Neutrophil (primary cell): ENCODE data around the gene TSPYL4.

ENCODE experiments used
- H3K27ac ChIP-seq: fragments of 200-600 bp; sonication (generic); 2 replicates; pipeline ENCODE4 v1.5.1; 2016; ENCODE audit warnings: mild to moderate bottlenecking, moderate library complexity
- H3K27me3 ChIP-seq: fragments of 200-600 bp; sonication (generic); 2 replicates; pipeline ENCODE4 v1.6.0; 2016; ENCODE audit warnings: mild to moderate bottlenecking
- H3K36me3 ChIP-seq: fragments of 200-600 bp; sonication (generic); 2 replicates; pipeline ENCODE4 v1.5.1; 2017
- H3K4me1 ChIP-seq, 2 experiments: fragments of 200-600 bp in 1 of 2; sonication (generic) in 1 of 2; 1 replicate in 1 of 2; 2 replicates in 1 of 2; pipeline versions ENCODE4 v1.5.1 to v1.6.1; 2013 to 2016; ENCODE audit warnings: low read depth in 1 of 2, low read length in 1 of 2, mild to moderate bottlenecking in 1 of 2, moderate library complexity in 1 of 2; ENCODE audit not compliant: control insufficient read depth in 1 of 2, insufficient read depth in 1 of 2
- H3K4me3 ChIP-seq, 2 experiments: fragments of 200-600 bp in 1 of 2; sonication (generic) in 1 of 2; 1 replicate in 1 of 2; 2 replicates in 1 of 2; pipeline ENCODE4 v1.5.1; 2013 to 2016; ENCODE audit warnings: low read depth in 1 of 2, low read length in 1 of 2, mild to moderate bottlenecking in 1 of 2, moderate library complexity in 1 of 2
- H3K9me3 ChIP-seq: fragments of 200-600 bp; sonication (generic); 2 replicates; pipeline ENCODE4 v1.5.1; 2016
- CTCF ChIP-seq: fragments of 200-600 bp; sonication (generic); IDR thresholded peaks from 2 replicates; pipeline ENCODE4 v1.5.1; 2016; ENCODE audit warnings: antibody characterized with exemption

The TSPYL4 gene

DNA sequence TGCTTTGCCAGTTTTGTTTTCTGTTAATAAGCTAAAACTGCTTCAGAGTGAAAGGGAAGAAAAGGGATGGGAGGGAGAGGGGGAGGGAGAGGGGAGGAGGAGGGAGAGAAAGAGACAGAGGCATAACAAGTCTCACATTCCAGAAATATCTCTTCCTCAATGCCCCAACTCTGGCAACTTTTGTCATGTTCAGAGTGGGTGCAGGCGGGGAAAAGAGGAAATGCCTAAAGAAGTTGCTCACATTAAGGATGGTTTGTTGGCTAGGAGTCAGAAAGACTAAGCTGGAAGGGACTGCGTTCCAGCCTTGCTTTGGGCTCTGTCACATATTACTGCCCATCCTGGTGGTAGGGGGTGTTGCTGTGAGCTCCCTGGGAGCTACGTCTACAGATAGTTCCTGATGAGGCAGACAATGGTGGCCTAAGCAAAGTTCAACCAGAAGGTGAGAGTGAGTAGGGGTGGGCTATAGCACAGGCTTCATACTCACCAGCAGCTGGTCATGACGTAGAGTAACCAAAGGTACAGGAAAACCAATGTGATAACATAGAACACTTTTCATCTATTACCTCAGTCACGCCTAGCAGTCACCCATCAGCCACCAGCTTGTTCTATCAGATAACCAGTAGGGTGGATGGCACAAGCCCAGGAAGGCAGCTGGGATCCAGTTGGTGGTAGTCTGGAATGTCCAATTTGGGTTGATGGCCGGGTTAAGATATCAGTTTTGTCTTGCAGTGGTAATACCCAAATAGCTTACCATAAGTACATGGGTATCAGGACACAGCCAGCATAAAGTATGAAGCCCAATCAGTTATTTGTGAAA, 2.1 kb downstream of the TSPYL4 start:
- no peak for TF ChIP-seq CTCF
- Histone ChIP-seq H3K4me1 (peaks cover 27 to 45% of the 10 kb centered on the region in 2 experiments), H3K27ac (no peak overlapping the region), H3K9me3 (no peaks in the 10 kb centered on the region), H3K36me3 (no peaks in the 10 kb centered on the region), H3K4me3 (no peak overlapping the region), H3K27me3 (no peaks in the 10 kb centered on the region)

DNA sequence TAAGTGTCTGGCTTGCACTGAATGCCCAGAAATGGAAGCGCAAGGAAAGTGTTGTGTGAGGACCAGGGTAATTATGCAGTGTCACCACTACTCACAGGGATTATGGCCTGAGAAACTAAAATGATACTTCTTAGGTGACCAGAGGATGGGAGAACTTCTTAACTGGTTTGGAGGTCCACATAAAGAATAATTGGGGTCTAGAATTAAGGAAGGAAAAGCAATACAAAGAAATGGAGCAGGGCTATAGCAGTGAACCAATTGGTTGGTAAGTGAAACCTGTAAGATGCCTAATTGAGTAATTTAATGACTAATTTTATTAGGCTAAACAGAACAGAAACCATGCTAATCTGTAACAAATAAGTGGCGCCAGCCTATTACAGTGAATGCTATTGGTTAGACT, 5.3 kb downstream of the TSPYL4 start:
- H3K27me3 ChIP-seq = no peaks in the 10 kb centered on the region
- no peaks in the 10 kb centered on the region for H3K9me3 ChIP-seq
- H3K4me3 ChIP-seq = no peak overlapping the region
- H3K4me1 ChIP-seq = peaks cover 22 to 46% of the 10 kb centered on the region in 2 experiments
- peak overlapping the region; percentile 71 for H3K27ac ChIP-seq
- peaks cover 4% of the 10 kb centered on the region for H3K36me3 ChIP-seq
- TF ChIP-seq CTCF = no peak

DNA sequence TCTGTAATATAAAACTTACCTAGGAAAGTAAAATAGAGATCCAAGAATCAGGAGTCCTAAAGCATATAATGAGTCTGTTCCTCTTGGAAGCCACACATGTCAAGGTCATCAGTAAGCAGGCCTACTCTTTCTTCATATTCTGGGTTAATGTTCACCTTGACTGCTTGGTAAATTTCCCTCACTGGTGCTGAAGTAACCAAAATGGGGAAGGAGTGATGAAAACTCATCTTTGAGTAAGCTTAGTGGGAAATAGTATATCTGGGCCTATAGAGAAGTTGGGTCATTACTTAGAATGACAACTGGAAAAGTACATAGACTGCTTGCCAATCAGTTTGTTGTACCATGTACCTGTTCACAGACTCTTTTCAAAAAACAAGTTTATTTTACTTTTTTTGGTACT, 6.6 kb downstream of the TSPYL4 start:
- peak overlapping the region; percentile 71 for H3K27ac ChIP-seq
- peaks cover 16 to 40% of the 10 kb centered on the region in 2 experiments for H3K4me1 ChIP-seq
- H3K27me3 ChIP-seq = no peaks in the 10 kb centered on the region
- H3K36me3 ChIP-seq = peaks cover 4% of the 10 kb centered on the region
- H3K9me3 ChIP-seq = no peaks in the 10 kb centered on the region
- no peak overlapping the region for H3K4me3 ChIP-seq
- no peak for TF ChIP-seq CTCF

DNA sequence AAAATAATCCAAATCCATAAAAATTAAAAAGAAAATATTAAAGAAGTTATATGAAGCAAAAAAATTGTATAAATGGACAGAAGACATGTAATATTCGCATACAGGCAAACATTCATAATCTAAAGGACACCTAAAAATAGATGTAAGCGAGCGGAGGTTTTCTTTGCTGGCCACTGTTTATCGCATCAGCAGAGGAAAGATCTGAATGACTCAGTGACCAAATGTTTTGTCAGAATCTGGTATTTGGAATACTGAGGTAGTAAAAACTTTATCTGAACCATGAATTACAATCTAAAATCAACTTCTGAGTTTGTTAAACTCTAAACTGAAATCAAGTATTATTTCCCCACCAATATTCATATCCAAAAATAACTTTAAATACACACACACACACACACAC, 7.8 kb downstream of the TSPYL4 start:
- Histone ChIP-seq H3K27ac (peak overlapping the region; percentile 71), H3K4me3 (no peak overlapping the region), H3K9me3 (no peaks in the 10 kb centered on the region), H3K36me3 (peaks cover 4% of the 10 kb centered on the region), H3K4me1 (peaks cover 16 to 29% of the 10 kb centered on the region in 2 experiments), H3K27me3 (no peaks in the 10 kb centered on the region)
- no peak for TF ChIP-seq CTCF

DNA sequence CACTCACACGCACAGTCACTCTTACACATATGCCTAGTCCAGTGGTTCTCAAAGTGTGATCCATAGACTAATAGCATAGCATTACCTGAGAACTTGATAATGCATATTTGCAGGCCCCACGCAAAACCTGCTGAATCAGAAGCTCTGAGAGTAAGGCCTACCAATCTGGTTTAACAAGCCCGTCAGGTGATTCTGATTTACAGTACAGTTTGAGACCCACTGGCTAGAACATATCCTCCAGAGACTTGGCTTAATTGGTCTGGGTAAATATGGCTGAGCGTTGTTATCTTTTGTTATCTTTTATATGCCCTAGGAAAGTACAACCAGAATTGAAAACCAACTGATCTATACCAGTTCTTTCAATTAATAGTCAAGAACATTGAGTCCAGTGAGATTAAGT, 9.6 kb downstream of the TSPYL4 start:
- Histone ChIP-seq H3K9me3 (no peaks in the 10 kb centered on the region), H3K4me3 (no peak overlapping the region), H3K27me3 (no peaks in the 10 kb centered on the region), H3K4me1 (peaks cover 16 to 23% of the 10 kb centered on the region in 2 experiments), H3K27ac (no peak overlapping the region), H3K36me3 (peaks cover 4% of the 10 kb centered on the region)
- no peak for TF ChIP-seq CTCF
